ENCODE measurements around the gene THRB. TPM values are rescaled to one million over a fixed set of nuclear protein-coding genes. Genes with fewer than 3 reads are reported as not detected.

Gene THRB
- polyA plus RNA-seq, 1 of the 3 experiments (the other 2 are of a cell fraction), result 0.02 TPM

DNA sequence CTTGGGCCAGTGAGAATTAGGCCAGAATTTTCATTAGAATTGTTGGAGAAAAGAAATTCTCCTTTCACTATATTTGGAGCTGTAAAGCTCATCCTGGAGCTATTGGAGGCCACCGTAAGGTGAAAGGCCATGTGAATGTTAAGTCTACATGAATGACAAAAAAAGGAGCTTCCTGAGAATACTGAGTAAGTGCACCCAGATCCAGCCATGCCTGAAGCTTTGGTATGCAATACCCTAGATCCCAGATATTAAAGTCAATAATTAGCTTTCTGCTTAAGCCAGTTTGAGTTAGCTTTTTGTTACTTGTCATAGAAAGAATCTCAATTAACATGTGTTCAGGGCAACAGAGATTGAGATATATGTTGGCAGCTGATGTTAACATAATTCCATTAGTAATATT, 377.1 kb downstream of the THRB start:
- ChIA-PET CTCF (no interaction called here), POLR2A (no interaction called here)
- no peak overlapping the region for H3K4me3 ChIP-seq (ENCODE audit: low read depth in 2 of 2, low read length in 1 of 2)

DNA sequence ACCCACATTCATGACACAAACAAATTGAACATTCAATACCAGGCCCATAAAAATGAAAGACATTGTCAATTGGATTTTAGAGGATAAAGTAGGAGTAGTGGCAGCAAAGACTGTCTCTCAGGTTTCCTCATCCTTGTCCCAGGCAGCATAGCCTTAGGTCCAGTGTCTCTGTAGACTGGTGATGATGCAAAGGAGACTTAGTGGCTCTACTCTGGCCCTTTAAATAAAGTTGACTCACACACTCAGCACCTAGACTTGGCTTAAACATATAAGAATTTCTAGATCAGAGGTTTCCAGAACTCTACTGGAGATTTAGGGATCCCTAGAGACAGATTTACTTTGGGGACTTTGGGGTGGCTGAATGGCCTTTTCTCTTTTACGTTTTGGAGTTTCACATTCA, 382.9 kb downstream of the THRB start:
- Histone ChIP-seq H3K4me1 (ENCODE audit: control insufficient read depth in 1 of 2, insufficient read depth in 2 of 2, low read depth in 1 of 2, low read length in 1 of 2) (no peaks in the 10 kb centered on the region), H3K9me2 (no peaks in the 10 kb centered on the region), H2AFZ (ENCODE audit: low read depth) (no peak overlapping the region), H3K36me3 (replicated peaks in 1 of 2; ENCODE audit: control insufficient read depth in 1 of 2, insufficient read depth in 2 of 2, low read length in 1 of 2) (no peaks in the 10 kb centered on the region), H3K9me3 (no peaks in the 10 kb centered on the region), H4K20me1 (ENCODE audit: insufficient read depth) (no peaks in the 10 kb centered on the region), H3K27ac (ENCODE audit: low read depth in 2 of 2, low read length in 1 of 2) (no peak overlapping the region), H3K4me3 (ENCODE audit: low read depth in 2 of 2, low read length in 1 of 2) (no peak overlapping the region), H3K9ac (no peak overlapping the region), H3K79me2 (ENCODE audit: insufficient read depth) (no peaks in the 10 kb centered on the region), H3F3A (replicated peaks; ENCODE audit: insufficient read depth) (no peaks in the 10 kb centered on the region), H3K27me3 (ENCODE audit: insufficient read depth) (no peaks in the 10 kb centered on the region), H3K4me2 (no peak overlapping the region)
- POLR2A ChIA-PET, result no interaction called here
- WGBS (ENCODE audit: low lambda C conversion rate), result 58% methylated on average over 1 of the region's 1 CpG
- CTCF ChIA-PET, result interaction anchor here (1.7 kb wide), 1 partner anchor 14 kb away, joined by 4 read pairs; no protein-coding TSS in a partner anchor
- DNase-seq, result no peak
- TF ChIP-seq ELF1 (IDR thresholded peaks at IDR 0.05), result no peak
- no peak for TF ChIP-seq RXRA (IDR thresholded peaks at IDR 0.05; ENCODE audit: borderline replicate concordance, low read depth)
- TF ChIP-seq JUND (IDR thresholded peaks at IDR 0.05), result no peak
- TF ChIP-seq, protein P1, sequence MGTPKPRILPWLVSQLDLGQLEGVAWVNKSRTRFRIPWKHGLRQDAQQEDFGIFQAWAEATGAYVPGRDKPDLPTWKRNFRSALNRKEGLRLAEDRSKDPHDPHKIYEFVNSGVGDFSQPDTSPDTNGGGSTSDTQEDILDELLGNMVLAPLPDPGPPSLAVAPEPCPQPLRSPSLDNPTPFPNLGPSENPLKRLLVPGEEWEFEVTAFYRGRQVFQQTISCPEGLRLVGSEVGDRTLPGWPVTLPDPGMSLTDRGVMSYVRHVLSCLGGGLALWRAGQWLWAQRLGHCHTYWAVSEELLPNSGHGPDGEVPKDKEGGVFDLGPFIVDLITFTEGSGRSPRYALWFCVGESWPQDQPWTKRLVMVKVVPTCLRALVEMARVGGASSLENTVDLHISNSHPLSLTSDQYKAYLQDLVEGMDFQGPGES (IDR thresholded peaks at IDR 0.05; ENCODE audit: low read depth, low read length), result no peak
- no peak for TF ChIP-seq GABPA (IDR thresholded peaks at IDR 0.05; ENCODE audit: low read depth)
- TF ChIP-seq, protein P2, sequence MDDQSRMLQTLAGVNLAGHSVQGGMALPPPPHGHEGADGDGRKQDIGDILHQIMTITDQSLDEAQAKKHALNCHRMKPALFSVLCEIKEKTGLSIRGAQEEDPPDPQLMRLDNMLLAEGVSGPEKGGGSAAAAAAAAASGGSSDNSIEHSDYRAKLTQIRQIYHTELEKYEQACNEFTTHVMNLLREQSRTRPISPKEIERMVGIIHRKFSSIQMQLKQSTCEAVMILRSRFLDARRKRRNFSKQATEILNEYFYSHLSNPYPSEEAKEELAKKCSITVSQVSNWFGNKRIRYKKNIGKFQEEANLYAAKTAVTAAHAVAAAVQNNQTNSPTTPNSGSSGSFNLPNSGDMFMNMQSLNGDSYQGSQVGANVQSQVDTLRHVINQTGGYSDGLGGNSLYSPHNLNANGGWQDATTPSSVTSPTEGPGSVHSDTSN (IDR thresholded peaks at IDR 0.05), result no peak
- no peak for TF ChIP-seq TCF12 (IDR thresholded peaks at IDR 0.05)
- TF ChIP-seq NFIC (IDR thresholded peaks at IDR 0.05; ENCODE audit: borderline replicate concordance), result no peak
- no peak for TF ChIP-seq YY1 (IDR thresholded peaks at IDR 0.05; ENCODE audit: low read depth)
- TF ChIP-seq SMC3 (IDR thresholded peaks at IDR 0.05; ENCODE audit: low read depth, low read length), result no peak

More for the DNA sequence above, 377.1 kb downstream of the THRB start:
- H3K9me3 ChIP-seq, result no peaks in the 10 kb centered on the region
- no peak overlapping the region for H3K9ac ChIP-seq
- no peaks in the 10 kb centered on the region for H3K36me3 ChIP-seq (replicated peaks in 1 of 2; ENCODE audit: control insufficient read depth in 1 of 2, insufficient read depth in 2 of 2, low read length in 1 of 2)
- no peaks in the 10 kb centered on the region for H3K9me2 ChIP-seq
- no peak for DNase-seq
- no peak overlapping the region for H3K27ac ChIP-seq (ENCODE audit: low read depth in 2 of 2, low read length in 1 of 2)
- no peak overlapping the region for H3K4me2 ChIP-seq
- TF ChIP-seq EP300 (IDR thresholded peaks at IDR 0.05; ENCODE audit: borderline replicate concordance in 1 of 2, low read depth in 1 of 2, low read length in 1 of 2) (no peak), RFX5 (IDR thresholded peaks at IDR 0.05; ENCODE audit: low read length) (no peak), NFIC (IDR thresholded peaks at IDR 0.05; ENCODE audit: borderline replicate concordance) (no peak), JUND (IDR thresholded peaks at IDR 0.05) (no peak), GABPA (IDR thresholded peaks at IDR 0.05; ENCODE audit: low read depth) (no peak), TAF1 (IDR thresholded peaks at IDR 0.05; ENCODE audit: borderline replicate concordance, low read depth, low read length) (no peak), TCF12 (IDR thresholded peaks at IDR 0.05) (no peak), POLR2AphosphoS5 (IDR thresholded peaks at IDR 0.05; ENCODE audit: low read depth, low read length) (no peak)
- TF ChIP-seq, protein P2 (IDR thresholded peaks at IDR 0.05), result no peak
- TF ChIP-seq, protein P3, sequence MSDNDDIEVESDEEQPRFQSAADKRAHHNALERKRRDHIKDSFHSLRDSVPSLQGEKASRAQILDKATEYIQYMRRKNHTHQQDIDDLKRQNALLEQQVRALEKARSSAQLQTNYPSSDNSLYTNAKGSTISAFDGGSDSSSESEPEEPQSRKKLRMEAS (IDR thresholded peaks at IDR 0.05; ENCODE audit: low read depth), result no peak
- TF ChIP-seq, protein P4, sequence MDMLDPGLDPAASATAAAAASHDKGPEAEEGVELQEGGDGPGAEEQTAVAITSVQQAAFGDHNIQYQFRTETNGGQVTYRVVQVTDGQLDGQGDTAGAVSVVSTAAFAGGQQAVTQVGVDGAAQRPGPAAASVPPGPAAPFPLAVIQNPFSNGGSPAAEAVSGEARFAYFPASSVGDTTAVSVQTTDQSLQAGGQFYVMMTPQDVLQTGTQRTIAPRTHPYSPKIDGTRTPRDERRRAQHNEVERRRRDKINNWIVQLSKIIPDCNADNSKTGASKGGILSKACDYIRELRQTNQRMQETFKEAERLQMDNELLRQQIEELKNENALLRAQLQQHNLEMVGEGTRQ (IDR thresholded peaks at IDR 0.05; ENCODE audit: borderline replicate concordance, low read depth, low read length), result no peak
- H3K79me2 ChIP-seq (ENCODE audit: insufficient read depth), result no peaks in the 10 kb centered on the region
- no peaks in the 10 kb centered on the region for H3F3A ChIP-seq (replicated peaks; ENCODE audit: insufficient read depth)
- 100% methylated on average over 1 of the region's 1 CpG for WGBS (ENCODE audit: low lambda C conversion rate)
- no peaks in the 10 kb centered on the region for H3K4me1 ChIP-seq (ENCODE audit: control insufficient read depth in 1 of 2, insufficient read depth in 2 of 2, low read depth in 1 of 2, low read length in 1 of 2)
- no peaks in the 10 kb centered on the region for H3K27me3 ChIP-seq (ENCODE audit: insufficient read depth)
- H2AFZ ChIP-seq (ENCODE audit: low read depth), result no peak overlapping the region
- H4K20me1 ChIP-seq (ENCODE audit: insufficient read depth), result no peaks in the 10 kb centered on the region
